Activated CD8-positive, alpha-beta memory T cell treated with anti-CD3 and anti-CD28 coated beads, Interleukin-2, amount 50 U/mL, for 48 hours (primary cell): ENCODE results near the gene COBL.
A peak's percentile ranks its signal among the peaks of the same experiment; 100 is the strongest.
"Not testable (repeated sequence)": the region's sequence is repeated elsewhere in the genome, so short reads cannot be mapped to it uniquely, and the experiment has no call there.

Experiments used
- DNase-seq: peaks from one replicate; pipeline ENCODE4 v3.0.0-alpha.2; 2020

Gene COBL

GRCh38 chr7:51229106-51229537 is 87.5 kb downstream of the COBL start:
- peak; percentile 28 for DNase-seq

GRCh38 chr7:51228386-51228958 is 88.1 kb downstream of the COBL start:
- DNase-seq: no peak

- no peak for DNase-seq
Measured at GRCh38 chr7:51227861-51228260, 88.7 kb downstream of the COBL start.

GRCh38 chr7:51226916-51227535 is 89.6 kb downstream of the COBL start:
- peak; percentile 35 for DNase-seq

- peak; percentile 6 for DNase-seq
Measured at GRCh38 chr7:51226063-51226755, 90.4 kb downstream of the COBL start.

GRCh38 chr7:51224811-51225595 is 91.6 kb downstream of the COBL start:
- no peak for DNase-seq

GRCh38 chr7:51223505-51223904 is 93.1 kb downstream of the COBL start:
- DNase-seq: no peak

GRCh38 chr7:51222916-51223315 is 93.7 kb downstream of the COBL start:
- DNase-seq: no peak

GRCh38 chr7:51220226-51220625 is 96.4 kb downstream of the COBL start:
- DNase-seq: no peak

- DNase-seq: no peak
Measured at GRCh38 chr7:51219261-51219988, 97.2 kb downstream of the COBL start.

- no peak for DNase-seq
Measured at GRCh38 chr7:51217804-51218203, 98.8 kb downstream of the COBL start.

- DNase-seq: no peak
Measured at GRCh38 chr7:51214098-51214497, 102.5 kb downstream of the COBL start.

- no peak for DNase-seq
Measured at GRCh38 chr7:51213618-51214017, 103.0 kb downstream of the COBL start.

- no peak for DNase-seq
Measured at GRCh38 chr7:51210766-51211165, 105.8 kb downstream of the COBL start.

- DNase-seq: no peak
Measured at GRCh38 chr7:51209426-51209825, 107.2 kb downstream of the COBL start.

- DNase-seq: not testable (repeated sequence)
Measured at GRCh38 chr7:51208125-51208524, 108.5 kb downstream of the COBL start.

- no peak for DNase-seq
Measured at GRCh38 chr7:51198654-51199053, 118.0 kb downstream of the COBL start.

- no peak for DNase-seq
Measured at GRCh38 chr7:51190969-51191368, 125.6 kb downstream of the COBL start.

- no peak for DNase-seq
Measured at GRCh38 chr7:51189777-51190176, 126.8 kb downstream of the COBL start.

GRCh38 chr7:51188987-51189386 is 127.6 kb downstream of the COBL start:
- DNase-seq: no peak

GRCh38 chr7:51187941-51188340 is 128.7 kb downstream of the COBL start:
- no peak for DNase-seq

GRCh38 chr7:51186531-51186930 is 130.1 kb downstream of the COBL start:
- no peak for DNase-seq

- no peak for DNase-seq
Measured at GRCh38 chr7:51182636-51183166, 133.9 kb downstream of the COBL start.
